Measurements from ENCODE around the gene SH3GLB1.
A peak's percentile ranks its signal among the peaks of the same experiment; 100 is the strongest.

SH3GLB1 gene

GRCh38 chr1:86733340-86733739, 29.0 kb downstream of the SH3GLB1 start:
- no peak overlapping the region for H3K4me3 ChIP-seq (ENCODE audit: low read length)
- DNase-seq (ENCODE audit: low read depth): no peak
- TF ChIP-seq CTCF (conservative IDR thresholded peaks at IDR 0.05; ENCODE audit: low read length): no peak

- DNase-seq (ENCODE audit: low read depth): no peak
- no peak for TF ChIP-seq CTCF (conservative IDR thresholded peaks at IDR 0.05; ENCODE audit: low read length)
- H3K4me3 ChIP-seq (ENCODE audit: low read length): no peak overlapping the region
These were observed 35.5 kb downstream of the SH3GLB1 start for GRCh38 chr1:86739648-86740509.

- H3K4me3 ChIP-seq (ENCODE audit: low read length): no peak overlapping the region
- peak; percentile 25 for DNase-seq (ENCODE audit: low read depth)
- TF ChIP-seq CTCF (conservative IDR thresholded peaks at IDR 0.05; ENCODE audit: low read length): peak; percentile 54
These were observed 37.7 kb downstream of the SH3GLB1 start for GRCh38 chr1:86741947-86742572.

GRCh38 chr1:86747304-86747703, 42.9 kb downstream of the SH3GLB1 start:
- no peak for TF ChIP-seq CTCF (conservative IDR thresholded peaks at IDR 0.05; ENCODE audit: low read length)
- H3K4me3 ChIP-seq (ENCODE audit: low read length): no peak overlapping the region

GRCh38 chr1:86748622-86749373, 44.4 kb downstream of the SH3GLB1 start:
- H3K4me3 ChIP-seq (ENCODE audit: low read length): no peak overlapping the region
- no peak for TF ChIP-seq CTCF (conservative IDR thresholded peaks at IDR 0.05; ENCODE audit: low read length)
- no peak for DNase-seq (ENCODE audit: low read depth)

More at GRCh38 chr1:86747304-86747703, 42.9 kb downstream of the SH3GLB1 start:
- no peak for DNase-seq (ENCODE audit: low read depth)

- no peak overlapping the region for H3K4me3 ChIP-seq (ENCODE audit: low read length)
- TF ChIP-seq CTCF (conservative IDR thresholded peaks at IDR 0.05; ENCODE audit: low read length): no peak
- no peak for DNase-seq (ENCODE audit: low read depth)
These were observed 45.7 kb downstream of the SH3GLB1 start for GRCh38 chr1:86750076-86750475.

Data from AG10803 (cell line).